Measurements from ENCODE around the gene CDC42BPG. TPM values are rescaled to one million over a fixed set of nuclear protein-coding genes. Genes with fewer than 3 reads are reported as not detected.

The CDC42BPG gene
- total RNA-seq, 1 experiment from 2014 or later: 30.1 TPM

- Histone ChIP-seq H3K4me1 (ENCODE audit: control insufficient read depth in 1 of 2, insufficient read depth in 2 of 2, low read length in 2 of 2) (0 out of 4 replicates have a peak, but pooled peaks cover 0 to 4% of the 10 kb centered on the region in 2 experiments), H3K9me2 (ENCODE audit: insufficient read depth) (no peaks in the 10 kb centered on the region), H4K20me1 (ENCODE audit: insufficient read depth) (no peaks in the 10 kb centered on the region), H3K9ac (ENCODE audit: low read length) (no peak overlapping the region), H3K36me3 (ENCODE audit: control insufficient read depth in 1 of 2, insufficient read depth in 2 of 2, low read length in 2 of 2) (peaks cover 3 to 9% of the 10 kb centered on the region in 2 experiments; a peak in 2 of 4 replicates), H3K79me2 (ENCODE audit: insufficient read depth, low read length) (no peaks in the 10 kb centered on the region), H3K27me3 (ENCODE audit: insufficient read depth, low read length) (no peaks in the 10 kb centered on the region), H3K27ac (ENCODE audit: low read depth, low read length) (no peak overlapping the region), H3K4me3 (replicated peaks in 1 of 2; ENCODE audit: low read depth in 1 of 2, low read length in 2 of 2) (no peak overlapping the region), H2AFZ (ENCODE audit: low read depth, low read length, poor library complexity, severe bottlenecking) (no peak overlapping the region), H3K4me2 (ENCODE audit: low read length) (no peak overlapping the region), H3K9me3 (ENCODE audit: control insufficient read depth in 1 of 2, insufficient read depth in 1 of 2, low read depth in 1 of 2, low read length in 2 of 2) (no peaks in the 10 kb centered on the region)
- CTCF ChIA-PET: no interaction called here
- RAD21 ChIA-PET (ENCODE audit: low non-redundant PET in 1 of 2, low total read pairs in 2 of 2, uncharacterized antibody in 2 of 2, unreplicated experiment in 2 of 2): no interaction called here
- POLR2A ChIA-PET: no interaction called here
- BruUV-seq (replicated peaks): TSS peak; percentile 63
- no peak for DNase-seq (ENCODE audit: low read depth, low spot score)
- intact Hi-C loops (cut with micrococcal nuclease): no loop called here
- ATAC-seq: no peak
- TF ChIP-seq ZNF274 (IDR thresholded peaks at IDR 0.05; ENCODE audit: low read depth, low read length): no peak
- TF ChIP-seq POLR2AphosphoS5 (IDR thresholded peaks at IDR 0.05; ENCODE audit: low read depth, low read length): no peak
- TF ChIP-seq TCF7L2 (IDR thresholded peaks at IDR 0.05; ENCODE audit: borderline replicate concordance, extremely low read depth, insufficient read depth, insufficient read length): no peak
- no peak for TF ChIP-seq ELF1 (IDR thresholded peaks at IDR 0.05; ENCODE audit: borderline replicate concordance, low read depth)
- no peak for TF ChIP-seq MAX (IDR thresholded peaks at IDR 0.05)
- no peak for TF ChIP-seq ATF3 (IDR thresholded peaks at IDR 0.05)
- TF ChIP-seq JUND (IDR thresholded peaks at IDR 0.05): no peak
- TF ChIP-seq EZH2 (IDR thresholded peaks at IDR 0.05): no peak
- TF ChIP-seq ZBTB33 (IDR thresholded peaks at IDR 0.05; ENCODE audit: extremely low read depth, insufficient replicate concordance, low read length): no peak
- TF ChIP-seq EGR1 (IDR thresholded peaks at IDR 0.05; ENCODE audit: low read depth): no peak
- no peak for TF ChIP-seq YY1 (IDR thresholded peaks at IDR 0.05; ENCODE audit: extremely low read depth, insufficient replicate concordance, low read depth, low read length)
- no peak for TF ChIP-seq SRF (IDR thresholded peaks at IDR 0.05; ENCODE audit: low read depth)
These were observed 20.8 kb downstream of the CDC42BPG start for GRCh38 chr11:64823568-64824119.
